NB4 (cell line): ENCODE measurements around the gene KLF12.

Experiments
- CTCF ChIP-seq: IDR thresholded peaks from one replicate; pipeline ENCODE4 v1.5.1; 2012; ENCODE audit warnings: low read depth, low read length
- MYC ChIP-seq: IDR thresholded peaks from 2 replicates; pipeline ENCODE4 v1.6.1; 2011; ENCODE audit warnings: low read depth, low read length
- POLR2A ChIP-seq: IDR thresholded peaks from 2 replicates; pipeline ENCODE4 v1.6.1; 2011; ENCODE audit warnings: mild to moderate bottlenecking; ENCODE audit not compliant: insufficient read length; ENCODE audit errors: extremely low read depth

DNA sequence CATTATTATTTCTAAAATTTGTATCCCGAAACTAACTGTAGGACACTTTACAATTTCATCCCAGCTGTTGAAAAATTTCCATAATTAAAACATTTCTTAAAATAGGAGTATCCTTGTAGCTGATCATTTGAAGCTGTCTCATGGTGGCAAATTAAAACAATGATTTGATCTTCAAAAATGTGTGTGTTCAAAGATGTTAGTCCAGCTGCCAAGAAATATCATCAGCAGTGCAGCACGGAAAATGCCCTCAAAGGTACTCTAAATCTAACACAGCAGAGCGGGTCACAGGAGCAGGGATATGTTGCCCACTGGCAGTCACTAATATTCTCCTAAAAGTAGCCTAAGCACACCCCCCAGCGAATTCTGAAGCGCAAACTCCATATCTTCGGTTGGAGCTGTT lies 31.0 kb downstream of the KLF12 start:
- TF ChIP-seq CTCF (no peak), POLR2A (no peak), MYC (no peak)
